GM10266 (cell line): ENCODE results near the gene PRTFDC1.

ENCODE experiments used
- DNase-seq: peaks from one replicate; pipeline ENCODE4 v3.0.0; 2012; ENCODE audit errors: extremely low spot score
- CTCF ChIP-seq: IDR thresholded peaks from 2 replicates; pipeline ENCODE4 v1.5.1; 2012; ENCODE audit warnings: mild to moderate bottlenecking, low read depth; ENCODE audit not compliant: control insufficient read depth, insufficient read depth; ENCODE audit errors: missing control alignments

Gene PRTFDC1

DNA sequence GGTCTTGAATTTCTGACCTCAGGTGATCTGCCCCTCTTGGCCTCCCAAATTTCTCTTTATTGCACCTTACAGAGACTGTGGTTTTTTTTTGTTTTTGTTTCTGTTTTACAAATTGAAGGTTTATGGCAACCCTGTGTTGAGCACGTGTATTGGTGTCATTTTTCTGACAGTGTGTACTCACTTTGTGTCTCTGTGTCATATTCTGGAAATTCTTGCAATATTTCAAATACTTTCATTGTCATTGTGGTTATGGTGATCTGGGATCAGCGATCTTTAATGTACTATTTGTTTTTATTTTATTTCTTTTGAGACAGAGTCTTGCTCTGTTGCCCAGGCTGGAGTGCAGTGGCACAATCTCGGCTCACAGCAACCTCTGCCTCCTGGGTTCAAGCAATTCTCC, 89.8 kb downstream of the PRTFDC1 start:
- no peak for DNase-seq
- TF ChIP-seq CTCF, result no peak

- DNase-seq, result no peak
- no peak for TF ChIP-seq CTCF
Measured at GRCh38 chr10:24858288-24859270, 93.8 kb downstream of the PRTFDC1 start.

GRCh38 chr10:24857031-24857725, 95.2 kb downstream of the PRTFDC1 start:
- no peak for DNase-seq
- TF ChIP-seq CTCF, result no peak

DNA sequence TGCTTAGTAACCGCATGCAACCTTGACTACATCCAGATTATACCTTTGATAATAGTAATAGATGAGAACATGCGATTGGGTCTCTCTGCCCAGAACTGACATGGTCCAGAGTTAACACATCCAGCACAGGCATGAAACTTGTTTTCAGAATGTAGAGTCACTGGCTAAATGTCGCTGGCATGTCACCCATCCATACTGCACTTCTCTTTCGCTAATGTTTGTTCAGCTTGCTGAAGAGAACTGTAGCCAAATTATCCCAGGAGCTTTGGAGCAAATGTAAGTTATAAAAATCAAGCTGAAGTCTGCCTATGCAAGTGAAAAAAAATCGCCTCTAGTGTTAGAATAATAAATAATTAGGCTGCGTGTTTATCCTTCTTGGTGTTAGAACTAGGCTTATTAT, 98.2 kb downstream of the PRTFDC1 start:
- no peak for DNase-seq
- no peak for TF ChIP-seq CTCF

DNA sequence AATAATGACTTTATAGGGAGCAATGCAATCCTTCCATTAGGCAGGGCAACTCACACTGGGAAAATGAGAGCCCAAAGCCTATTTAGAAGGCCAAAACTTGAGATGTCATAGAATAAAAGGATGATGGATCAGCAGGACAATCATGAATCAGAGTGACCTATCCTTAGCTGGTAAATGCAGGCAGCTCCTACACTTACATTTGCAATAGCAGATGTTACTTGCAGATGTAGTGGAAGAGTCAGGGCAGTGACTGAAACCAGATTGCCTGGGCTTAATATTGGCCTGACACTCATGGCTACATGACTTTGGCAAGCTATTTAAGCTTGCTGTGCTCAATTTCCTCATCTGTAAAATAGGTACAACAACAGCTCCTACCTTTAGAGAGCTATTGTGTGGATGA, 98.7 kb downstream of the PRTFDC1 start:
- TF ChIP-seq CTCF, result no peak
- no peak for DNase-seq

- no peak for TF ChIP-seq CTCF
- no peak for DNase-seq
Measured at GRCh38 chr10:24851629-24852028, 100.8 kb downstream of the PRTFDC1 start.
